Activated T-cell treated with anti-CD3 and anti-CD28 coated beads, Interleukin-2, amount 50 U/mL, for 72 hours (primary cell): ENCODE measurements around the gene ALG9. TPM values are rescaled to one million over a fixed set of nuclear protein-coding genes. Genes with fewer than 3 reads are reported as not detected.

Source experiments
- ATAC-seq, 2 donors: fragments of 150-1000 bp; cut with Tn5 transposase; replicated peaks in 1 of 2; 2 replicates each; pipeline ENCODE4 v1.10.0; 2021; ENCODE audit warnings: moderate library complexity in 2 of 2, mild to moderate bottlenecking in 1 of 2
- DNase-seq, 2 donors: peaks; one replicate each; pipeline ENCODE4 v3.0.0; 2021 to 2022; ENCODE audit warnings: mixed read lengths in 1 of 2
- H3K27ac Mint-ChIP-seq: one replicate; pipeline ENCODE4 v1.8.0; 2022; ENCODE audit warnings: mild to moderate bottlenecking, moderate library complexity, mixed read lengths
- H3K27me3 Mint-ChIP-seq: one replicate; pipeline ENCODE4 v1.8.0; 2022; ENCODE audit warnings: low read depth, mixed read lengths
- H3K36me3 Mint-ChIP-seq, 2 donors: one replicate each; pipeline ENCODE4 v1.8.0; 2022; ENCODE audit warnings: mixed read lengths in 2 of 2, mild to moderate bottlenecking in 1 of 2; ENCODE audit not compliant: insufficient read depth in 2 of 2
- H3K4me1 Mint-ChIP-seq: one replicate; pipeline ENCODE4 v1.8.0; 2022; ENCODE audit warnings: low read depth, mixed read lengths
- H3K4me3 Mint-ChIP-seq, 2 donors: one replicate each; pipeline ENCODE4 v1.8.0; 2022; ENCODE audit warnings: mild to moderate bottlenecking in 2 of 2, mixed read lengths in 2 of 2, moderate library complexity in 2 of 2
- H3K9me3 Mint-ChIP-seq, 2 donors: one replicate each; pipeline ENCODE4 v1.8.0; 2022; ENCODE audit warnings: mixed read lengths in 2 of 2
- total RNA-seq, 2 donors: library from RNA; stranded (reverse); gene quantifications; one replicate each; pipeline ENCODE4 v1.2.3, GENCODE V29; 2022

The ALG9 gene
- total RNA-seq, 2 donors from 2014 or later, result 46.1 to 52.5 TPM

GRCh38 chr11:111871693-111872161 lies 346 bp upstream of the ALG9 start:
- Mint-ChIP-seq H3K27ac (peak overlapping the region; percentile 98), H3K4me3 (peak overlapping the region; percentile 91), H3K27me3 (no peaks in the 10 kb centered on the region), H3K4me1 (peaks cover 29% of the 10 kb centered on the region), H3K36me3 (peaks cover 7 to 19% of the 10 kb centered on the region in 2 donors), H3K9me3 (no peaks in the 10 kb centered on the region)
- no peak for ATAC-seq
- DNase-seq, result no peak

GRCh38 chr11:111870522-111870885 lies 877 bp downstream of the ALG9 start:
- no peaks in the 10 kb centered on the region for H3K9me3 Mint-ChIP-seq
- H3K36me3 Mint-ChIP-seq, result peaks cover 10 to 20% of the 10 kb centered on the region in 2 donors
- H3K27ac Mint-ChIP-seq, result peak overlapping the region; percentile 76
- H3K4me1 Mint-ChIP-seq, result peaks cover 29% of the 10 kb centered on the region
- H3K27me3 Mint-ChIP-seq, result no peaks in the 10 kb centered on the region
- ATAC-seq, result peak; percentile 12 to 22
- no peak for DNase-seq
- peak overlapping the region; percentile 91 for H3K4me3 Mint-ChIP-seq

- no peak for DNase-seq
- ATAC-seq, result no peak
- Mint-ChIP-seq H3K27me3 (no peaks in the 10 kb centered on the region), H3K4me1 (peaks cover 29% of the 10 kb centered on the region), H3K4me3 (peak overlapping the region in 1 of 2 donors; percentile 54), H3K36me3 (peaks cover 10 to 21% of the 10 kb centered on the region in 2 donors), H3K9me3 (no peaks in the 10 kb centered on the region), H3K27ac (no peak overlapping the region)
These were observed 1.3 kb downstream of the ALG9 start for GRCh38 chr11:111870113-111870512.

GRCh38 chr11:111860257-111860656 lies 11.1 kb downstream of the ALG9 start:
- DNase-seq (no peak), ATAC-seq (no peak)
- Mint-ChIP-seq H3K27me3 (no peaks in the 10 kb centered on the region), H3K9me3 (no peaks in the 10 kb centered on the region), H3K4me1 (no peaks in the 10 kb centered on the region), H3K4me3 (no peak overlapping the region), H3K27ac (no peak overlapping the region), H3K36me3 (peaks cover 3 to 13% of the 10 kb centered on the region in 2 donors)

GRCh38 chr11:111855506-111855905 lies 15.9 kb downstream of the ALG9 start:
- Mint-ChIP-seq H3K9me3 (no peaks in the 10 kb centered on the region), H3K36me3 (peaks cover 4 to 16% of the 10 kb centered on the region in 2 donors), H3K27me3 (no peaks in the 10 kb centered on the region), H3K4me3 (no peak overlapping the region), H3K27ac (no peak overlapping the region), H3K4me1 (no peaks in the 10 kb centered on the region)
- DNase-seq (no peak), ATAC-seq (no peak)

- DNase-seq, result no peak
- H3K36me3 Mint-ChIP-seq, result peaks cover 5 to 9% of the 10 kb centered on the region in 2 donors
- H3K4me3 Mint-ChIP-seq, result no peak overlapping the region
These were observed 19.3 kb downstream of the ALG9 start for GRCh38 chr11:111852103-111852502.

GRCh38 chr11:111851636-111852035 lies 19.7 kb downstream of the ALG9 start:
- H3K4me3 Mint-ChIP-seq, result no peak overlapping the region
- ATAC-seq (no peak), DNase-seq (no peak)
- H3K36me3 Mint-ChIP-seq, result peaks cover 5 to 9% of the 10 kb centered on the region in 2 donors
- H3K27ac Mint-ChIP-seq, result no peak overlapping the region
- H3K9me3 Mint-ChIP-seq, result no peaks in the 10 kb centered on the region
- H3K27me3 Mint-ChIP-seq, result no peaks in the 10 kb centered on the region
- H3K4me1 Mint-ChIP-seq, result no peaks in the 10 kb centered on the region

More at GRCh38 chr11:111852103-111852502, 19.3 kb downstream of the ALG9 start:
- H3K27me3 Mint-ChIP-seq, result no peaks in the 10 kb centered on the region
- no peak overlapping the region for H3K27ac Mint-ChIP-seq
- no peaks in the 10 kb centered on the region for H3K4me1 Mint-ChIP-seq
- ATAC-seq, result no peak
- no peaks in the 10 kb centered on the region for H3K9me3 Mint-ChIP-seq

GRCh38 chr11:111851067-111851466 lies 20.3 kb downstream of the ALG9 start:
- H3K27ac Mint-ChIP-seq, result no peak overlapping the region
- H3K36me3 Mint-ChIP-seq, result peaks cover 5 to 9% of the 10 kb centered on the region in 2 donors
- ATAC-seq (no peak), DNase-seq (no peak)
- no peaks in the 10 kb centered on the region for H3K9me3 Mint-ChIP-seq
- no peaks in the 10 kb centered on the region for H3K27me3 Mint-ChIP-seq
- no peak overlapping the region for H3K4me3 Mint-ChIP-seq
- no peaks in the 10 kb centered on the region for H3K4me1 Mint-ChIP-seq

- Mint-ChIP-seq H3K27me3 (no peaks in the 10 kb centered on the region), H3K36me3 (peaks cover 4% of the 10 kb centered on the region in 2 donors), H3K4me1 (no peaks in the 10 kb centered on the region), H3K9me3 (no peaks in the 10 kb centered on the region), H3K27ac (no peak overlapping the region), H3K4me3 (no peak overlapping the region)
- DNase-seq (no peak), ATAC-seq (no peak)
These were observed 21.8 kb downstream of the ALG9 start for GRCh38 chr11:111849631-111850030.

- H3K4me1 Mint-ChIP-seq, result no peaks in the 10 kb centered on the region
- H3K27ac Mint-ChIP-seq, result no peak overlapping the region
These were observed 24.7 kb downstream of the ALG9 start for GRCh38 chr11:111846636-111847035.

GRCh38 chr11:111846063-111846462 lies 25.3 kb downstream of the ALG9 start:
- Mint-ChIP-seq H3K4me3 (no peak overlapping the region), H3K9me3 (no peaks in the 10 kb centered on the region), H3K27me3 (no peaks in the 10 kb centered on the region), H3K27ac (no peak overlapping the region), H3K36me3 (peaks cover 2 to 5% of the 10 kb centered on the region in 2 donors), H3K4me1 (peaks cover 5% of the 10 kb centered on the region)
- ATAC-seq (no peak), DNase-seq (no peak)

More at GRCh38 chr11:111846636-111847035, 24.7 kb downstream of the ALG9 start:
- Mint-ChIP-seq H3K4me3 (no peak overlapping the region), H3K27me3 (no peaks in the 10 kb centered on the region), H3K9me3 (no peaks in the 10 kb centered on the region), H3K36me3 (peaks cover 2 to 5% of the 10 kb centered on the region in 2 donors)
- ATAC-seq (no peak), DNase-seq (no peak)

- H3K27me3 Mint-ChIP-seq, result no peaks in the 10 kb centered on the region
- no peaks in the 10 kb centered on the region for H3K9me3 Mint-ChIP-seq
- peak in 1 of 2 donors; percentile 28 for ATAC-seq
- DNase-seq, result no peak
- H3K27ac Mint-ChIP-seq, result no peak overlapping the region
- peaks cover 6% of the 10 kb centered on the region for H3K4me1 Mint-ChIP-seq
- peaks cover 2 to 5% of the 10 kb centered on the region in 2 donors for H3K36me3 Mint-ChIP-seq
- H3K4me3 Mint-ChIP-seq, result no peak overlapping the region
These were observed 25.9 kb downstream of the ALG9 start for GRCh38 chr11:111845276-111846028.

- Mint-ChIP-seq H3K36me3 (peaks cover 2 to 5% of the 10 kb centered on the region in 2 donors), H3K27ac (no peak overlapping the region), H3K4me3 (no peak overlapping the region), H3K27me3 (no peaks in the 10 kb centered on the region), H3K9me3 (no peaks in the 10 kb centered on the region), H3K4me1 (peaks cover 6% of the 10 kb centered on the region)
- DNase-seq (no peak), ATAC-seq (no peak)
These were observed 27.7 kb downstream of the ALG9 start for GRCh38 chr11:111843661-111844060.
